Omental fat pad (tissue), 4 donors: ENCODE measurements around the gene NSD1. TPM values are rescaled to one million over a fixed set of nuclear protein-coding genes. Genes with fewer than 3 reads are reported as not detected.
A peak's percentile ranks its signal among the peaks of the same experiment; 100 is the strongest.

Source experiments
- ATAC-seq: fragments of 150-250 bp; one replicate; pipeline ENCODE4 v1.9.1; 2016; ENCODE audit warnings: mild to moderate bottlenecking, moderate library complexity; ENCODE audit not compliant: low FRiP score
- DNase-seq: peaks from one replicate; pipeline ENCODE4 v3.0.0-alpha.2; 2019; ENCODE audit warnings: low spot score
- total RNA-seq, 4 donors: library from RNA; depleted of rRNA; stranded (reverse); fragments of >200 nt; gene quantifications; one replicate each; pipeline ENCODE4 v1.1.0, GENCODE V29; 2016
- TF ChIP-seq, protein P1 (sequence below), 3 donors: fragments of 450-650 bp; IDR thresholded peaks; one replicate each; pipeline ENCODE4 v1.5.1; 2016 to 2017; ENCODE audit warnings: antibody characterized with exemption in 3 of 3, mild to moderate bottlenecking in 3 of 3, moderate library complexity in 2 of 3

Gene NSD1
- total RNA-seq, 4 donors from 2014 or later = 32.3 to 52.6 (median 36.1) TPM

DNA sequence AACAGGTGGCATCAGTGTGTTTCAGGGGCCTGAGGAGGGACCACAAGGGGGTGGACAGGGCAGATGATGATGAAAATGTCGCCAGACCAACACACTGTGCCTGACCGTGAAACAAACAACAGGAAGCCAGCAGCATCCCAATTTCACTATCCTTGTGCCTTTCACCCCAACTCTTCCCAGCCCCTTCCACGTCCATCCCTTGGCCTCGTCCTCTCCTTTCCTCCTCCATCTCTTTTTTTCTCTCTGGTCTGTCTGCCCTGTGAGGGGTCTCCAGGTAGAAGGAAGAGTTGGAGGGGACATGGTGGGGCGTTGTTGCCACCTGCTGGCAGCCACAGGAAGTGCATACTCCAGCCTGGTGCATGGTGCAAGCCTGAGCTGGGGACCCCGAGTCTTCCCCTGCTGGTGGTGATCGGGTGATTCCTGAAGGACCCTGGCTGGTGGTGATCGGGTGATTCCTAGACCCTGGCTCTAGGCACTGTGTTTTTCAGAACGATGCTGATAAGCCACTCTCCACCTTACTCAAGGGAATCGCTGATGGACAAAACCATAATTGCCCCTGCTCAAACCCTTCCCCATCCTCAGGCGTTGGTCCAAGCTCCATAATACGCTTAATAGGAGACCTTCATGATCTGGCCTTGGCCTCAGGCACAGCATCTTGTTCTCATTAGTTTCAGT is 21.7 kb upstream of the NSD1 start:
- TF ChIP-seq, protein P1, sequence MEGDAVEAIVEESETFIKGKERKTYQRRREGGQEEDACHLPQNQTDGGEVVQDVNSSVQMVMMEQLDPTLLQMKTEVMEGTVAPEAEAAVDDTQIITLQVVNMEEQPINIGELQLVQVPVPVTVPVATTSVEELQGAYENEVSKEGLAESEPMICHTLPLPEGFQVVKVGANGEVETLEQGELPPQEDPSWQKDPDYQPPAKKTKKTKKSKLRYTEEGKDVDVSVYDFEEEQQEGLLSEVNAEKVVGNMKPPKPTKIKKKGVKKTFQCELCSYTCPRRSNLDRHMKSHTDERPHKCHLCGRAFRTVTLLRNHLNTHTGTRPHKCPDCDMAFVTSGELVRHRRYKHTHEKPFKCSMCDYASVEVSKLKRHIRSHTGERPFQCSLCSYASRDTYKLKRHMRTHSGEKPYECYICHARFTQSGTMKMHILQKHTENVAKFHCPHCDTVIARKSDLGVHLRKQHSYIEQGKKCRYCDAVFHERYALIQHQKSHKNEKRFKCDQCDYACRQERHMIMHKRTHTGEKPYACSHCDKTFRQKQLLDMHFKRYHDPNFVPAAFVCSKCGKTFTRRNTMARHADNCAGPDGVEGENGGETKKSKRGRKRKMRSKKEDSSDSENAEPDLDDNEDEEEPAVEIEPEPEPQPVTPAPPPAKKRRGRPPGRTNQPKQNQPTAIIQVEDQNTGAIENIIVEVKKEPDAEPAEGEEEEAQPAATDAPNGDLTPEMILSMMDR (IDR thresholded peaks at IDR 0.05) = peak in 1 of 3 donors; percentile 45
- DNase-seq = peak; percentile 54
- ATAC-seq = no peak

DNA sequence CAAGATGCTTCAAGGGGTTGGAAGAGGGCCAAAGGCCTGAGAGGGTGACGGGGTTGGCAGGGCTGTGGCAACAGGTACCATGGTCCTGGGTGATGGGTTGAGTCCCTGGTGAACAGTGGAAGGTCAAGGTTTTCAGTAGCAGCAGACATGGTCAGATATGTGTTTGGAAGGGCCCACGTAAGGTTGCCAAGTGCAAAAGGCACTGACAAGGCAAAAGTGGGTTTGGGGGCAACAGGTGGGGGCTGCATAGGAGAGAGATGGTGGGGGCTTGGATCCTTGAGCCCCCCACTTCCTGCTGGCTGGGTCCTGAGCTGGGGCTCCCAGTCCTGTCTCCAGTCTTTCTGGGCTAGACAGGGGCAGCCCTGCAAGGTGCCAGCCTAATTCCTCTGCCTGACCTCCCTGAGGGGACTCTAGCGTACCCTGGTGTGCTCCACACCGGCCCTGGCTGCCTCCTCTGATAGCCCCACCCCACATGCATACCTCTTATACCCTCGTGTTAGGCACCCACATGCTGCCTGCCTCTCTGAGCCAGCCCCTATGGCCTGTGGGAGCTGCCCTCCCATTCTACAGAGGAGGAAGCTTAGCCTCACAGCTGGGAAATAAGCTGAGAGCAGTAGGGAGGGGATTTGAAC is 20.9 kb upstream of the NSD1 start:
- no peak for DNase-seq
- TF ChIP-seq, protein P1 (IDR thresholded peaks at IDR 0.05) = no peak
- ATAC-seq = no peak

DNA sequence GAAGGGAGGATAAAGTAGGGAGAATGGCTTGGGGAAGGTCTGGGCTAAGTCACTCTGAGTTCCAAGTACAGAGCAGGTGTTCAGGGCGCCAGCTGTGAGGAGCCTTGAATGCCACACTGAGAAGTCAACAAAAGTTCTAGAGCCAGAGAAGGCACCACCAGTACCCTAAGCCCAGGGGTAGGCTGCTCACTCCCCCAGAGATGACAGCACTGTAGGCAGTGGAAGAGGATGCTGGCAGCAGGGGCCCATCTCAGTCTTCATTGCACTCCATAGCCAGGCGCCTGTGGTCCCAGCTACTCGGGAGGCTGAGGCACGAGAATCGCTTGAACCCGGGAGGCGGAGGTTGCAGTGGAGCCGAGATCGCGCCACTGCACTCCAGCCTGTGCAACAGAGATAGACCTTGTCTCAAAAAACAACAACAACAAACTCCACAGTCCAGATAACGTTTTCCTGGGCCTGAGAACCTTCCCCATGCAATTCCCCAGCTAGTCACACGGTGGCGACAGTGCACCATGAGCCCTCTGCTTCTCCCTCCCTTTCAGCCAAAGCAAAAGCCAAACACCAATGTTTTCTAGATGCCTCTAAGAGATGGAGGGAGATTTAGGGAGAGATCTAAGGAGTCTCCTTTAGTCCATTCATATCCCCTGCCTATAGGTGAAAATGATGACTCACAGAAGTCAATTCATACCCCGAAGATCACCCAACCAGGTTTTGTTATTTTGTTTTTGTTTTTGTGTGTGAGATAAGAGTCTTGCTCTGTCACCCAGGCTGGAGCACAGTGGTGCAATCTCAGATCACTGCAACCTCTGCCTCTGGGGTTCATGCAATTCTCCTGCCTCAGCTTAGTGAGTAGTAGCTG is 19.8 kb upstream of the NSD1 start:
- TF ChIP-seq, protein P1 (IDR thresholded peaks at IDR 0.05) = peak in 2 of 3 donors; percentile 77 to 88
- ATAC-seq (peak; percentile 72), DNase-seq (peak; percentile 76)

DNA sequence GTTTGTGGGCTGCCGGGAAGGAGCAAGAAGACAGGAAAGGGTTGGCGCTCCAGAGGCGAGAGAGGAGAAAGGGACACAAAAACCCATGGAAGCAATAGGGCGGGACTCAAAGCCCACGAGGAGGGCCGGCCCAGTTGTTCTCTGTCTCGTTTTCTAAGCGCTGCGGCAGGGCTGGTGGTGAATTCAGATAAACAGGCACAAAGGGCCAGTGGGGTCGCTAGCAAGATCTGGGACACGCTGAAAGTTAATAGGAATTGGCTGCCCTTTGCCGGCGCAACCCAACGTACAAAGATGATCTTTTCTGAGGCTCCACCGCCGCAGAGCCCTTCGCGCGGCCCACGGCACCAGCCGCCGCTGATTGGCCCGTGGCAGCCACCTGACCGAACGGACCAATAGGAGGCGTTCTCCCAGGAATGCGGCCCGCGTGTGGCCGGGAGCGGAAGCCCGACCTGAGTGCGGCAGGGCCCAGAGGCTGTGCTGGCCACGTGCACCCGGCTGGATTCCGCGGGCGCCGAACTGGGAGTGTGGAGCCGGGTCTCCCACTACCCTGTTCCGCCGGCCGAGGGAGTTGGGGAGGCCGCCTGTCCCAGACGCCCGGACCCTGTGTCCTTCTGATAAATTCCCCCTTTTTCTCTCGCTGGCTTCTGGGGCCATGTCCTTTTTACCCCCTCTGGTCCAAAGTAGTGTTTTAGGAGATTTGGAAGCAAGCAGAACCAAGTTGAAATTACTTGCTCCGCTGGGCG is 16.8 kb upstream of the NSD1 start:
- TF ChIP-seq, protein P1 (IDR thresholded peaks at IDR 0.05) = no peak
- peak; percentile 57 for DNase-seq
- peak; percentile 94 for ATAC-seq

DNA sequence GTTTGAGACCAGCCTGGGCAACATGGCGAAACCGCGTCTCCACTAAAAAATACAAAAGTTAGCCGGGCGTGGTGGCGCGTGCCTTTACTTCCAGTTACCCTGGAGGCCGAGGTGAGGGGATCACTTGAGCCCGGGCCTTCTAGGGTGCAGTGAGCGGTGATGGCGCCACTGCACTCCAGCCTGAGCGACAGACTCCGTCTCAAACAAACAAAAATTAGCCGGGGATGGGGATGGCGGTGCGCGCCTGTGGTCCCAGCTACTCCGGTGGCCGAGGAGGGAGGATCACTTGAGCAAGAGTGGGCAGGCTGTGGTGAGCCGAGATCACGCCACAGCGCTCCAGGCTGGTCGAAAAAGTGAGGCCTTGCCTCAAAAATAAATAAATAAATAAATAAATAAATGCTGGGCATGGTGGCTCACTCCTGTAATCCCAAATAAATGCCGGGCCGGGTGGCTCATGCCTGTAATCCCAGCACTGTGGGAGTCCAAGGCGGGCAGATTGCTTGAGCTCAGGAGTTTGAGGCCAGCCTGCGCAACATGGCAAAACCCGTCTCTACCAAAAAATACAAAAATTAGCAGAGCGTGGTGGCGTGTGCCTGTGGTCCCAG is 16.0 kb upstream of the NSD1 start:
- TF ChIP-seq, protein P1 (IDR thresholded peaks at IDR 0.05) = no peak
- DNase-seq = no peak
- no peak for ATAC-seq

DNA sequence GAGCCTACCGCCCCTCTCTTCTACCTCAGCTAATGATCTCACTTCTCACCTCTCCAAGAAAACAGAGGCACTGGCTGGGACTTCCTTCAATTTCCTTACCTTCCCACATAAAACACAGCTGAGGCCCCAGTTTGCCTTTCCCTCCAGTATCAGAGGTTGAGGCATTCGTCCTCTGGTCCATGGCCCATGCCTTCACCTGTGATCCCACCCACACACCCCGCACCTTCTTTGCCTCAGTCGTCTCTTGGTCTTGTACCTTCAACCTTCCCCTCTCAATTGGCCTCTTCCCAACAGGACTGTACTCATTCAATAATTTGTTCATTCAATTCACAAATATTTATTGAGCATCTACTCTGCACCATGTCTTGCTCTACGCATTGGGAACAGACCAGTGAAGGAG is 11.0 kb upstream of the NSD1 start:
- ATAC-seq = no peak
- DNase-seq = no peak
- TF ChIP-seq, protein P1 (IDR thresholded peaks at IDR 0.05) = no peak
